Astrocyte (in vitro differentiated cells and primary cell): Measurements from ENCODE around the gene CDKN2B-AS1. TPM values are rescaled to one million over a fixed set of nuclear protein-coding genes. Genes with fewer than 3 reads are reported as not detected.
A peak's percentile ranks its signal among the peaks of the same experiment; 100 is the strongest.

Experiments used
- DNase-seq: peaks from one replicate; pipeline ENCODE4 v3.0.0-alpha.2; 2010; ENCODE audit warnings: low read depth
- FAIRE-seq: peaks from 2 replicates; lab custom pipeline; 2011; peaks lifted over from hg19 to GRCh38; lab: Jason Lieb, UNC
- H2AFZ ChIP-seq: 2 replicates; pipeline ENCODE4 v1.6.0; 2012; ENCODE audit warnings: low read depth, low read length, inconsistent platforms
- H3K27ac ChIP-seq: 2 replicates; pipeline ENCODE4 v1.5.1; 2011; ENCODE audit warnings: low read depth, low read length, inconsistent platforms
- H3K27me3 ChIP-seq: 2 replicates; pipeline ENCODE4 v1.6.0; 2011; ENCODE audit warnings: low read length, inconsistent platforms; ENCODE audit not compliant: insufficient read depth
- H3K36me3 ChIP-seq: 2 replicates; pipeline ENCODE4 v1.5.1; 2011; ENCODE audit warnings: low read length, inconsistent platforms; ENCODE audit not compliant: insufficient read depth
- H3K4me1 ChIP-seq: 2 replicates; pipeline ENCODE4 v1.5.1; 2011; ENCODE audit warnings: low read length, inconsistent platforms; ENCODE audit not compliant: insufficient read depth
- H3K4me2 ChIP-seq: 2 replicates; pipeline ENCODE4 v1.6.0; 2012; ENCODE audit warnings: low read length, inconsistent platforms
- H3K4me3 ChIP-seq: 2 replicates; pipeline ENCODE4 v1.5.1; 2011; ENCODE audit warnings: low read depth, mild to moderate bottlenecking, low read length, inconsistent platforms; ENCODE audit not compliant: insufficient read depth
- H3K79me2 ChIP-seq: 2 replicates; pipeline ENCODE4 v1.6.0; 2012; ENCODE audit warnings: mild to moderate bottlenecking, low read length, inconsistent platforms; ENCODE audit not compliant: insufficient read depth
- H3K9ac ChIP-seq: 2 replicates; pipeline ENCODE4 v1.6.0; 2012; ENCODE audit warnings: mild to moderate bottlenecking, low read length, inconsistent platforms
- H3K9me3 ChIP-seq: 2 replicates; pipeline ENCODE4 v1.5.1; 2012; ENCODE audit warnings: low read depth, mild to moderate bottlenecking, low read length, inconsistent platforms; ENCODE audit not compliant: insufficient read depth
- H4K20me1 ChIP-seq: 2 replicates; pipeline ENCODE4 v1.6.0; 2012; ENCODE audit warnings: low read length, inconsistent platforms; ENCODE audit not compliant: insufficient read depth
- H3K27ac Mint-ChIP-seq: one replicate; pipeline ENCODE4 v1.8.0; 2021; ENCODE audit warnings: mild to moderate bottlenecking, mixed read lengths; ENCODE audit not compliant: unreplicated experiment
- H3K27me3 Mint-ChIP-seq: one replicate; pipeline ENCODE4 v1.8.0; 2021; ENCODE audit warnings: low read depth, mixed read lengths; ENCODE audit not compliant: unreplicated experiment
- H3K36me3 Mint-ChIP-seq: one replicate; pipeline ENCODE4 v1.8.0; 2021; ENCODE audit warnings: low read depth, mixed read lengths; ENCODE audit not compliant: unreplicated experiment
- H3K4me1 Mint-ChIP-seq: one replicate; pipeline ENCODE4 v1.8.0; 2021; ENCODE audit warnings: low read depth, mixed read lengths; ENCODE audit not compliant: unreplicated experiment
- H3K4me3 Mint-ChIP-seq: one replicate; pipeline ENCODE4 v1.8.0; 2021; ENCODE audit warnings: mild to moderate bottlenecking, moderate library complexity, mixed read lengths; ENCODE audit not compliant: unreplicated experiment
- H3K9me3 Mint-ChIP-seq: one replicate; pipeline ENCODE4 v1.8.0; 2021; ENCODE audit warnings: mild to moderate bottlenecking, mixed read lengths; ENCODE audit not compliant: unreplicated experiment
- CTCF ChIP-seq: IDR thresholded peaks from 2 replicates; pipeline ENCODE4 v1.5.1; 2011; ENCODE audit warnings: low read depth, mild to moderate bottlenecking, inconsistent platforms, low read length, moderate library complexity; ENCODE audit not compliant: insufficient read depth
- EZH2 ChIP-seq: IDR thresholded peaks from 2 replicates; pipeline ENCODE4 v1.6.1; 2012; ENCODE audit warnings: mild to moderate bottlenecking, low read length, inconsistent platforms; ENCODE audit not compliant: insufficient read depth
- total RNA-seq: library from RNA; stranded (reverse); gene quantifications from 2 replicates; pipeline ENCODE4 v1.2.1, GENCODE V29; 2021

Gene CDKN2B-AS1
- total RNA-seq, 1 donor from 2014 or later = 2.3 TPM

GRCh38 chr9:22088053-22088716 lies 93.6 kb downstream of the CDKN2B-AS1 start:
- H4K20me1 ChIP-seq = no peaks in the 10 kb centered on the region
- H2AFZ ChIP-seq = no peak overlapping the region
- H3K36me3 Mint-ChIP-seq = no peaks in the 10 kb centered on the region
- TF ChIP-seq CTCF (no peak), EZH2 (no peak)
- H3K9me3 ChIP-seq = no peaks in the 10 kb centered on the region
- FAIRE-seq (no peak), DNase-seq (no peak)
- no peak overlapping the region for H3K4me3 Mint-ChIP-seq
- no peaks in the 10 kb centered on the region for H3K27me3 ChIP-seq
- no peak overlapping the region for H3K9ac ChIP-seq
- no peak overlapping the region for H3K27ac ChIP-seq
- H3K27me3 Mint-ChIP-seq = no peaks in the 10 kb centered on the region
- peaks cover 5% of the 10 kb centered on the region for H3K9me3 Mint-ChIP-seq
- no peak overlapping the region for H3K4me3 ChIP-seq
- H3K36me3 ChIP-seq = no peaks in the 10 kb centered on the region
- no peak overlapping the region for H3K27ac Mint-ChIP-seq
- H3K4me1 ChIP-seq = peaks cover 17% of the 10 kb centered on the region
- peaks cover 28% of the 10 kb centered on the region for H3K4me1 Mint-ChIP-seq
- no peak overlapping the region for H3K4me2 ChIP-seq
- no peaks in the 10 kb centered on the region for H3K79me2 ChIP-seq

DNA sequence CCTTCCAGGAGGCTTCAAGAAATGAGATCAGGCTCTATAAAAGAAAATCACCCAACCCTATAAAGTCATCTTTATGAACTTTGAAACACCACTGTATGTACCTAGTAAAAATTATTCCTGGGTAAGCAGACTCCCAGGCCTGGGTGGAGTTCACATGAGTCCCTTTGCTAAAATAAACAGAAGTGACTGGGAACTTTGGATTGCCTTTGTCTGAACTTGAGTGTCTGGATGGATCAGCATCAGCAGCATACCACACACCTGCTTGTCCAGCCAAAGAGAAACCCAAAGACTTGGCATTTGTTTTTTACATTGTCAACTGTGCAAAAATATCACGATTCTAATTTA lies 94.1 kb downstream of the CDKN2B-AS1 start:
- Mint-ChIP-seq H3K4me3 (no peak overlapping the region), H3K9me3 (peaks cover 5% of the 10 kb centered on the region), H3K27me3 (no peaks in the 10 kb centered on the region), H3K4me1 (peaks cover 23% of the 10 kb centered on the region), H3K36me3 (no peaks in the 10 kb centered on the region), H3K27ac (no peak overlapping the region)
- no peak for TF ChIP-seq EZH2
- no peak for TF ChIP-seq CTCF
- Histone ChIP-seq H3K27ac (no peak overlapping the region), H3K4me3 (no peak overlapping the region), H3K79me2 (no peaks in the 10 kb centered on the region), H3K4me2 (no peak overlapping the region), H3K9ac (no peak overlapping the region), H3K9me3 (no peaks in the 10 kb centered on the region), H3K27me3 (no peaks in the 10 kb centered on the region), H2AFZ (no peak overlapping the region), H3K4me1 (peaks cover 15% of the 10 kb centered on the region), H3K36me3 (no peaks in the 10 kb centered on the region), H4K20me1 (no peaks in the 10 kb centered on the region)
- DNase-seq = peak; percentile 49
- no peak for FAIRE-seq

GRCh38 chr9:22097707-22098106 lies 103.1 kb downstream of the CDKN2B-AS1 start:
- FAIRE-seq (peak; percentile 92), DNase-seq (peak; percentile 94)
- Mint-ChIP-seq H3K4me3 (no peak overlapping the region), H3K36me3 (no peaks in the 10 kb centered on the region), H3K27me3 (no peaks in the 10 kb centered on the region), H3K9me3 (peaks cover 10% of the 10 kb centered on the region), H3K27ac (peak overlapping the region; percentile 67), H3K4me1 (peaks cover 35% of the 10 kb centered on the region)
- Histone ChIP-seq H3K36me3 (no peaks in the 10 kb centered on the region), H3K4me1 (peaks cover 23% of the 10 kb centered on the region), H3K79me2 (no peaks in the 10 kb centered on the region), H3K4me3 (no peak overlapping the region), H2AFZ (no peak overlapping the region), H3K4me2 (peak overlapping the region; percentile 32), H3K9me3 (no peaks in the 10 kb centered on the region), H3K27ac (peak overlapping the region; percentile 29), H3K27me3 (no peaks in the 10 kb centered on the region), H3K9ac (peak overlapping the region; percentile 8), H4K20me1 (no peaks in the 10 kb centered on the region)
- TF ChIP-seq CTCF (no peak), EZH2 (no peak)
